ENCODE results near the gene GPC4. TPM values are rescaled to one million over a fixed set of nuclear protein-coding genes. Genes with fewer than 3 reads are reported as not detected.
A peak's percentile ranks its signal among the peaks of the same experiment; 100 is the strongest.

GPC4 gene
- total RNA-seq, 2 experiments from 2014 or later, result not detected

DNA sequence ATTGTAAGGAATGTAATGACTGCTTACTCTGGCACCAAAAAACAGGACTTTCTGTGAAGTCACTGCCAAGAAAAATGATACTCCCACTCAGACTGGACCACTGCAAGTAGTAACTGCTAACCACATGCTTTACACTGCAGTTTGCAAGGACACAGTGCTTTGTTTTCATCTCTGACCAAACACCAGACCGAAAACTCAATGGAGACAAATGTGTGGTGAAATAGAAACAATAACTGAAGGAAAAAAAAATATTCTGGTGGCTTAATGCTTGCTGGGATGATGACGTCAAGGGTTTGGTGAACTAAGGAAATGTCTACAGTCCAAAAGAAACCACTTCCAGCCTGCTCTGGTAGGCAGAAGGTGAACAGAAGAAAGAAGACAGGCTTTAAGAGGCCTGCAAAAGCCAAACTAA lies 13.2 kb downstream of the GPC4 start:
- H3K27ac Mint-ChIP-seq, result peak overlapping the region; percentile 76
- H3K4me1 Mint-ChIP-seq, result peaks cover 10% of the 10 kb centered on the region
- H3K36me3 Mint-ChIP-seq (ENCODE audit: low read depth), result no peaks in the 10 kb centered on the region
- H3K4me3 Mint-ChIP-seq, result no peak overlapping the region
- DNase-seq, result peak; percentile 5
- H3K9me3 Mint-ChIP-seq, result no peaks in the 10 kb centered on the region
- no peaks in the 10 kb centered on the region for H3K27me3 Mint-ChIP-seq
- ChIA-PET CTCF (no interaction called here), POLR2A (no interaction called here)

DNA sequence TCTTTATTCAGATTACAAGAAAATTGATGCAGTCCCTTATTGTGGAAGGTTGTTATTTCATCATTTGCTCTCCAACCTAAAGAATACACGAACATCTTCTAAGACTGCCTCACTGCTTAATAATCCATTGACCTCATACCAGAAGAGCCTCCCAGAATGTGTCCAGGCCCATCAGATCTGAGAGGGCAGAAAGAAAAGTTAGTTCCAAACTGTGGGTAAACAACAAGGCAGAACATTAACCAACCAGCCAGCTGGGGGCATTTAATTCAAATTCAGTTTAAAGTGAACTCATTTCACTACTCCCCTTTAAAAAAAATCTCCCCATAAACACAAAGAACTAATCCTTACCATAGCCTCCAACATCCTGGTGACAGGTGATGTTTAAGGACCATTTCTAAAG lies 13.8 kb downstream of the GPC4 start:
- H3K4me3 Mint-ChIP-seq, result no peak overlapping the region
- no peaks in the 10 kb centered on the region for H3K9me3 Mint-ChIP-seq

DNA sequence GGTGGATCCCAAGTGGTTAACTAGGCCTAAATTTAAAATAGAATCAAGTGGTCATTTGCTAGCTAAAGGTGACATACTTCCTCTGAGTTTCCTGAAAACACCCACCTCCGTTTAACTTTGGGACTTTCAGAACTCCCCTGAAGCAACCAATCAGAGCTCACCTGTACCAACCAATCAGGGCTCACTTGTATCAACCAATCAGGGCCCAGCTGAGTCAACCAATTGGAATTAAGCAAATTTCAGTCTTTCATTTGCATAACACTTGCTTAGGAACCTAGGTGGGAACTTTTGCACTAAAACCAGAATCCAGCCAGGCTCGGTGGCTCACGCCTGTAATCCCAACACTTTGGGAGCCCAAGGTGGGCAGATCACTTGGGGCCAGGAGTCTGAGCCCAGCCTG lies 15.9 kb downstream of the GPC4 start:
- Mint-ChIP-seq H3K36me3 (ENCODE audit: low read depth) (no peaks in the 10 kb centered on the region), H3K4me3 (no peak overlapping the region), H3K9me3 (no peaks in the 10 kb centered on the region), H3K27me3 (no peaks in the 10 kb centered on the region), H3K4me1 (peaks cover 10% of the 10 kb centered on the region), H3K27ac (no peak overlapping the region)
- POLR2A ChIA-PET, result no interaction called here
- CTCF ChIA-PET, result no interaction called here
- no peak for DNase-seq

More for the DNA sequence above, 13.8 kb downstream of the GPC4 start:
- Mint-ChIP-seq H3K27ac (no peak overlapping the region), H3K36me3 (ENCODE audit: low read depth) (no peaks in the 10 kb centered on the region), H3K27me3 (no peaks in the 10 kb centered on the region), H3K4me1 (peaks cover 10% of the 10 kb centered on the region)
- POLR2A ChIA-PET, result no interaction called here
- DNase-seq, result no peak
- CTCF ChIA-PET, result interaction anchor here (1.3 kb wide), 1 partner anchor 11 kb away, joined by 5 read pairs; no protein-coding TSS in a partner anchor

DNA sequence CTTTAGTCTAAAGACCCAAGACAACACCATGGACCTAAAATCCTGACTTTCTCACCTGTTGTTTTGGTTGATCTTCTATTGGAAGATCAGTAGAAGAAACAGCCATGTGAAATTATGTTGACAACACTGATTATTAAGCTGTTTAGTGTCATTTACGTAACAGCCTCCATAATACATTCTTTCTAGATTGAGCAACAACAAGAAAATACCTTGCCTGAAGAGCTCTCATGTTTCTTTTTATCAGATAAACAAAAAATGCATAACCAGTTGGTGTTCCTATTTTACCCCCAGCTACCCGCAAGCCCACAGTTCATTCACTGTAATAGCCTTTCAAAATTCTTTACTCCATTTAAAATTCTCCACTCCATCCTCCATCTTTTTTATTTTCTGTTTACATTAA lies 20.5 kb downstream of the GPC4 start:
- no peaks in the 10 kb centered on the region for H3K9me3 Mint-ChIP-seq
- no peak overlapping the region for H3K4me3 Mint-ChIP-seq
- H3K27me3 Mint-ChIP-seq, result peaks cover 3% of the 10 kb centered on the region
- ChIA-PET POLR2A (no interaction called here), CTCF (no interaction called here)
- H3K4me1 Mint-ChIP-seq, result no peaks in the 10 kb centered on the region
- H3K27ac Mint-ChIP-seq, result no peak overlapping the region
- no peak for DNase-seq
- no peaks in the 10 kb centered on the region for H3K36me3 Mint-ChIP-seq (ENCODE audit: low read depth)

DNA sequence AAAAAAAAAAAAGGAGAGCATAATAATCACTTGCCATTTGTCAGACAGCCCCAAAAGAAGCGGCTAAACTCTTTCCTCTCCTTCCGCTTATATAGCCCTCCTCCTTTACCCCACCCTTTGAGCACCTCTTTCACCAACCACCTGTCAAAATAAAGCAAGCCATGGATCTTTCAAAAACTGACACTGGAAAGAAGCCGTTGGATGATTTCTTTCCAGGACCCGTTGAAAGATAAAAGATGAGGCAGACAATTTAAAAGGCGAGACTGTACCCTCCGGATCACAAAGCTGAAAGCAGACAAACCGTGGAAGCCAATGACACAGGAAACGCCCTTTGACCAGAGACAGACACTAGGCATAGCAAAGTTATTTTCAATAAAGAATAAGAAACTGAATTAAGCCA lies 22.6 kb downstream of the GPC4 start:
- no peaks in the 10 kb centered on the region for H3K9me3 Mint-ChIP-seq
- H3K36me3 Mint-ChIP-seq (ENCODE audit: low read depth), result no peaks in the 10 kb centered on the region
- H3K4me1 Mint-ChIP-seq, result no peaks in the 10 kb centered on the region
- no peak for DNase-seq
- ChIA-PET CTCF (no interaction called here), POLR2A (no interaction called here)
- H3K27me3 Mint-ChIP-seq, result peaks cover 3% of the 10 kb centered on the region
- no peak overlapping the region for H3K4me3 Mint-ChIP-seq
- H3K27ac Mint-ChIP-seq, result no peak overlapping the region

DNA sequence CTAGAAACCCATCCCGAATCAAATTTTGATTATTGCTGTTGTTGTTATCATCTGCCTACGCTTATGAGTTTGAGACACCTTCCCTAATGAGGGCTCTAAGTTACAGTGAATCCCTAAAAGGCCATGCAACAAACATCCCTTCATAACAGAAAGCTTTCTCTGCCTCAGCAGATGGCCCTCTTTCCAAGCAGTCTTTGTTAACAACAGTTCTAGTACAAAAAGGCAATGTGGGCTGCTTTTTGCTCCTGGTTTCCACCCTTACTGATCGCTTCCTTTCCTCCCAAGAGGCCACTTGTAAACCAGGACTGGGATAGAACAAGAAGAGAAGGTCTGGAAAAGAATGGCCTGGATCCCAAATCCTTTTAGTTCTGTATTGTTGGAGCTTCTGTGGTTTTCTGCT lies 24.2 kb downstream of the GPC4 start:
- Mint-ChIP-seq H3K36me3 (ENCODE audit: low read depth) (no peaks in the 10 kb centered on the region), H3K27me3 (peaks cover 3% of the 10 kb centered on the region), H3K4me3 (no peak overlapping the region), H3K4me1 (no peaks in the 10 kb centered on the region), H3K27ac (no peak overlapping the region), H3K9me3 (no peaks in the 10 kb centered on the region)
- POLR2A ChIA-PET, result no interaction called here
- DNase-seq, result no peak
- CTCF ChIA-PET, result no interaction called here

DNA sequence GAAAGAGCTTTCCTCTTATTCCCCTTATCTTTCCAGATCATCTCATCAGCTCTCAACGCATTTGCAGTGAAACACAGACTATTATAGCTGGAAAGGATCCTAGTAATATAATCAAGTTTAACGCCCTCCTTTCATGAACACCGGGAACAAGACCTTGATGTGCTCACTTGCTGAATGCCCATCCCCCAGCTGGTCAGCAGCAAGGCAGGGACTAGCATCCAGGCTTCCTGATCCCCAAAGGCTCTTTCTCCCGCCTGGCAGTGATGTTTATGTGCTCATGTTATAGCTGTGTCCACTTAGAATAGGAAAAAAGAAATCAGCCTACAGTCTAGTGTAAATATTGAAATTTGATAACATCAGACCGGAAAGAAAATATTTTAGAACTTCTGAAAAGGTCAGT lies 24.6 kb downstream of the GPC4 start:
- CTCF ChIA-PET, result interaction anchor here (1.1 kb wide), 1 partner anchor 10 kb away, joined by 5 read pairs; no protein-coding TSS in a partner anchor
- Mint-ChIP-seq H3K27ac (no peak overlapping the region), H3K9me3 (no peaks in the 10 kb centered on the region), H3K36me3 (ENCODE audit: low read depth) (no peaks in the 10 kb centered on the region), H3K27me3 (peaks cover 3% of the 10 kb centered on the region), H3K4me3 (no peak overlapping the region), H3K4me1 (no peaks in the 10 kb centered on the region)
- no peak for DNase-seq
- POLR2A ChIA-PET, result no interaction called here

DNA sequence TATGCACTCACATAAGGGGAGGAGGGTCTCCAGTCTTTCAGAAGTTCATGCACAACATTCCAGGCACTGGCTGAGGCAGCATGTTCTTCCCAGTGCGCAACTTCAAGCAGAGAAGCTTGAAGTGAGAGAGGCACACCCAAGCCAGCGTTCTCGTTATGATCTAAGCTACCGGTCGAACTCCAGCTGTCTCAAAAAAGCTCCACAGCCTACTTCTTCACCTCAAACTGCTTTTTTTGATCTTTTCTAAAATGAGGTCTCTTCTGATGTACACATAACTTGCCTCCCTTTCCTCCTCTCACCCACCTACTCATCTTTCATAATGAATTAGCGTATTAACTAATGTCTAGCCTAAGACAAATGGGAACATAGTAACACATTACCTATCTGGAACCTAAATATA lies 25.3 kb downstream of the GPC4 start:
- no peak for DNase-seq
- ChIA-PET CTCF (interaction anchor here (1.1 kb wide), 1 partner anchor 11 kb away, joined by 5 read pairs; no protein-coding TSS in a partner anchor), POLR2A (no interaction called here)
- Mint-ChIP-seq H3K4me3 (no peak overlapping the region), H3K27ac (no peak overlapping the region), H3K9me3 (no peaks in the 10 kb centered on the region), H3K4me1 (no peaks in the 10 kb centered on the region), H3K27me3 (peaks cover 3% of the 10 kb centered on the region), H3K36me3 (ENCODE audit: low read depth) (no peaks in the 10 kb centered on the region)

DNA sequence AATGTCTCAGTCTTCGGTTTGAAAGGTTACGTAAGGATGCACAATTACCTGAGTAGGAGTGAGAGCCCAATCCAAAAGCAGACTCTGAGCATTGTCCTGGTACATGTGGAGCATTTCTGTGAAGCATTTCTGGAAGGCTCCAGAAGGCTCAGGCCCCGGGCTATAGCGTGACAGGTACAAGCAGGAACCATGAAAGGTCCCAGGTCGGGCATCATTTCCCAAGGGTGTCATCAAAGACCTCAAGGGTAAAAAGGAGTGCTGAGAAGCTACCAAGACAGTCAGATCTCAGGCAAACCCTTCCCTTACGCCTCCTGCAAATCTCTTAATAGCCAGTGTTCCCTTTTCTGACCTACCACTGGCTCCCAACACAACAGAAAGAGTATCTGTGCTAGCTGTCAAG lies 30.8 kb downstream of the GPC4 start:
- Mint-ChIP-seq H3K36me3 (ENCODE audit: low read depth) (no peaks in the 10 kb centered on the region), H3K27me3 (no peaks in the 10 kb centered on the region), H3K4me3 (no peak overlapping the region), H3K4me1 (no peaks in the 10 kb centered on the region), H3K9me3 (no peaks in the 10 kb centered on the region), H3K27ac (no peak overlapping the region)
- DNase-seq, result no peak
- CTCF ChIA-PET, result no interaction called here
- POLR2A ChIA-PET, result no interaction called here

DNA sequence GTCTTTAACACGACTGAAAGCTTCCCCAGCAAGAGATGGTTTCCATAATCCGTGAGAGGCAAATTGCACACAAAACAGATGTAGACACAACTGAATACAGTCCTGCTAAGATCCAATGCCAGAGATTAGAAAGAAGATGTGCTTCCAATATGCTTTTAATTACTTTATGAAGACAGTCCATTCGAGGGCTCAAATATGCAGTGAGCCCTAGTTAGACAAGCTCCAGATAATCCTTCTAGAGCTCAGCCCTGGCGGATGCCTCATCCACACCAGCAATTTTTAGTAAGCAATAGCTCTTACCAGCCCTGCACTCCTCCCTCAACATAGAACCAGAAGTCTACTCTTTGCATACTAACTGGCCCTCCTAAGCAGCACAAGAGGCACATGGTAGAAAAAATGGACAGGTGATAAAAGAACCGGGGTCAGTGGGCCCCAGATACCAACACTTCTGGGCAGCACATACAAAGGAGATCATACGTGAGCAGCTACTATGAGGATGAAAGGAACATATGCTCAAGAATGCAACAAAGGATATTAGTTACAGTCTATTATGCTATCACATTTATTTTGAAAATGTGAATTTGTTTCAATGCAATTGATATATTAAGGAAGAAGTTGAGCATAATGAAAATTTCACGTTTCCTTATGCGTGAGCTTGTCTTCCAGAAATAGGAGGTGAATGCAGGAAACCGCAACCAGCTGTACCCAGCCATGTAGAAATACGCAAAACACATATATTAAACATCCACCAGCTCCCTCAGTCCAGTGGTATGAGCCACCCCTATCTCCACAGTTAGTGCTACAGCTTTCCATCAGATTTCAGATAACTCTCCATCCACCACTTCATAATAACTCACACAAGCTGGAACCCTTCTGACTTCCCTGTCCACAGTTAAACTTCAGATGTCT lies 34.3 kb downstream of the GPC4 start:
- no peaks in the 10 kb centered on the region for H3K27me3 Mint-ChIP-seq
- POLR2A ChIA-PET, result no interaction called here
- no peak overlapping the region for H3K27ac Mint-ChIP-seq
- no peak for DNase-seq
- no peaks in the 10 kb centered on the region for H3K36me3 Mint-ChIP-seq (ENCODE audit: low read depth)
- CTCF ChIA-PET, result no interaction called here
- H3K4me1 Mint-ChIP-seq, result no peaks in the 10 kb centered on the region
- H3K4me3 Mint-ChIP-seq, result no peak overlapping the region
- H3K9me3 Mint-ChIP-seq, result no peaks in the 10 kb centered on the region

DNA sequence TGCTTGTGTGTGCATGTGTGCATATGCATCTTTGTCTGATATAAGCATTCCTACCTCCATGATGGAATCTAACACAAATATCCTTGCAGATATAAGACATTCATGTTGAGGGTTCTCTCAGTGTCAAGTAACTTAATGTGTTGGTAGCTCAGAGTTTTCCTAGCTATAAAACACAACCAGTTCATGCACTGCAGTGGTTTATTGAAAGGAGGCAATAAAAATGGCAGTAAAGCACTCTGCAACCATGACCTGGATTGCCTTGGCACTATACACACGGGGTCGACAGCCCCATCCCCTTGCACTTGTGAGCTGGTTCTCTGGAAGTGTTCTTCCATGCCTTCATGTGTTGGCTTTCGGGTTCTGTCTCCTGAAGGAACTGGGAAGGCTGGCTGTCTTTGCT lies 38.9 kb downstream of the GPC4 start:
- no peaks in the 10 kb centered on the region for H3K4me1 Mint-ChIP-seq
- no peak for DNase-seq
- H3K27me3 Mint-ChIP-seq, result peaks cover 4% of the 10 kb centered on the region
- no peaks in the 10 kb centered on the region for H3K36me3 Mint-ChIP-seq (ENCODE audit: low read depth)
- H3K4me3 Mint-ChIP-seq, result no peak overlapping the region
- POLR2A ChIA-PET, result no interaction called here
- CTCF ChIA-PET, result no interaction called here
- no peaks in the 10 kb centered on the region for H3K9me3 Mint-ChIP-seq
- H3K27ac Mint-ChIP-seq, result no peak overlapping the region

DNA sequence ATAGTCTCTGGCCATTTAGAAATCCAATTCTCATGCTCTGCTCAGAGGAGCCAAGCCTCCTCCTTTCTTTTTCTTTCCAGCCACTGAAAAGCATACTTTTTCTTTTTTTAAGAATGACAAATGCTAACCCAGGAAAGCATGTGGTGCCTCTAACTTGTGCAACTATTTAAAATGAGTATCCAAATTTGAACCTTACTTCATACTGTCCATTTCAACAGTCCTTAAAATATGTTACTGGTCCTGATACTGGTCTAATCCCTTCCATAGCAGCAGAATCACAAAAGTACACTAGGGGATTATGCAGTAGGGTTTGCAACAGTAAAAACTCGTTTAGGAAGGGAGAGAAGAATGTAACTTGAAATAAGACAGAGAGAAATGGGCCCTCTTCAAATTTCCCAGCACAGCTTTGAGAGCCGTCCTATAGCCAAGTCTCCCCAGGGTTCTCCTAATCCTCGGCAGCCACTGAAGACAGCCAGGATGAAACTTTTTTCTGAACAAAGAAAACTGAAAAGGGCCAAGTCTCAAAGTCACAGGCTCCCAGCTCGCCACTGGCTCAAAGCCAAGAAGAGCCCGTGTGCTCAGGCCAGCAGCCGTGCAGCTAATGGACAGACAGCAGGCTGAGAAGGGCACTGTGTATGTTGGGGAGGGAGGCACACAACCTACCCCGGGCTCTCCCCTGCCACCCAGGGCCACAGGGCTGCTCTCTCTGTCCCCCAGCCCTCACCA lies 39.5 kb downstream of the GPC4 start:
- ChIA-PET CTCF (no interaction called here), POLR2A (no interaction called here)
- H3K4me3 Mint-ChIP-seq, result no peak overlapping the region
- no peak for DNase-seq
- H3K36me3 Mint-ChIP-seq (ENCODE audit: low read depth), result no peaks in the 10 kb centered on the region
- H3K27ac Mint-ChIP-seq, result no peak overlapping the region
- peaks cover 4% of the 10 kb centered on the region for H3K27me3 Mint-ChIP-seq
- no peaks in the 10 kb centered on the region for H3K9me3 Mint-ChIP-seq
- no peaks in the 10 kb centered on the region for H3K4me1 Mint-ChIP-seq

DNA sequence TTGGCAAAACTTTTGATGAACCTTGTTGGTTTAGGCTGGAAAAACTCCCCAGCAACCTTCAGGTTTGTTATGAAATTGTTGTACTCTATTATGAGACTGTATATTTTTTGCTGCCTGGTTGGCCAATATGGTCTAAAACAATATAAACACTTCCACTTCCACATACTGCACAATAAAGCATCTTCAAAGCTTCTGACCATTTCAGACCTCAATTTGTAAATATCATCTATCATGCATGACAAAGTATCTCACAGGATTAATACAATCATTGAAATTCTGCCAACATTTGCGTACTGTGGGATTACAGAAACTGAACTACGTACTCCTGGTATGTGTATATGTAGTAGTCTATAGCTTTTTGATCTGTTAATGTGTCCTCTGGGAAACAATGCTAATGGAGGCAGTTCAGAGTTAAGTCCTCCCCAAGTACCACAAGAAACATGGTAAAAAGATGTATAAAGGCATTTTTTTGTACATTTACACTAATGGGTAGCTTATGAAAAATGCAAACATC lies 40.4 kb downstream of the GPC4 start:
- H3K4me3 Mint-ChIP-seq, result no peak overlapping the region
- POLR2A ChIA-PET, result no interaction called here
- H3K27ac Mint-ChIP-seq, result no peak overlapping the region
- no peaks in the 10 kb centered on the region for H3K36me3 Mint-ChIP-seq (ENCODE audit: low read depth)
- H3K9me3 Mint-ChIP-seq, result no peaks in the 10 kb centered on the region
- H3K4me1 Mint-ChIP-seq, result no peaks in the 10 kb centered on the region
- no peak for DNase-seq
- CTCF ChIA-PET, result no interaction called here
- H3K27me3 Mint-ChIP-seq, result peaks cover 4% of the 10 kb centered on the region
